NCI-H1417 treated with DMSO at 0.1 percent for 48 hours (cell line): Measurements from ENCODE around the gene SKIC3.

Source experiments
- DNase-seq: peaks from one replicate; lab custom pipeline; 2025; lab: John Stamatoyannopoulos, UW

SKIC3 gene

GRCh38 chr5:95531491-95531890 lies 23.3 kb downstream of the SKIC3 start:
- DNase-seq: no peak

- DNase-seq: no peak
Observed at GRCh38 chr5:95530416-95530815, 24.4 kb downstream of the SKIC3 start.

GRCh38 chr5:95528565-95528964 lies 26.2 kb downstream of the SKIC3 start:
- DNase-seq: no peak

GRCh38 chr5:95526871-95527270 lies 27.9 kb downstream of the SKIC3 start:
- DNase-seq: no peak

GRCh38 chr5:95524423-95524822 lies 30.4 kb downstream of the SKIC3 start:
- DNase-seq: no peak

GRCh38 chr5:95520206-95520605 lies 34.6 kb downstream of the SKIC3 start:
- DNase-seq: no peak

- DNase-seq: no peak
Observed at GRCh38 chr5:95519681-95520080, 35.1 kb downstream of the SKIC3 start.

- DNase-seq: no peak
Observed at GRCh38 chr5:95519151-95519550, 35.6 kb downstream of the SKIC3 start.

GRCh38 chr5:95518417-95518816 lies 36.4 kb downstream of the SKIC3 start:
- no peak for DNase-seq

GRCh38 chr5:95511606-95512005 lies 43.2 kb downstream of the SKIC3 start:
- no peak for DNase-seq

GRCh38 chr5:95508550-95508949 lies 46.2 kb downstream of the SKIC3 start:
- no peak for DNase-seq
